Upper lobe of right lung (tissue), 1 donor: ENCODE data around the gene ZNF443. TPM values are rescaled to one million over a fixed set of nuclear protein-coding genes. Genes with fewer than 3 reads are reported as not detected.
"Not testable (repeated sequence)": the region's sequence is repeated elsewhere in the genome, so short reads cannot be mapped to it uniquely, and the experiment has no call there.

Experiments
- ATAC-seq: fragments of 200-7000 bp; cut with Tn5 transposase; one replicate; pipeline ENCODE4 v1.9.1; 2020; ENCODE audit warnings: mild to moderate bottlenecking, moderate library complexity
- DNase-seq: peaks from one replicate; pipeline ENCODE4 v3.0.0-alpha.2; 2020
- H3K27ac ChIP-seq: fragments of 200-600 bp; one replicate; pipeline ENCODE4 v1.8.0; 2022
- H3K27me3 ChIP-seq: fragments of 200-600 bp; one replicate; pipeline ENCODE4 v1.8.0; 2022; ENCODE audit warnings: mild to moderate bottlenecking
- H3K36me3 ChIP-seq: fragments of 200-600 bp; one replicate; pipeline ENCODE4 v1.8.0; 2022
- H3K4me1 ChIP-seq: fragments of 200-600 bp; one replicate; pipeline ENCODE4 v1.8.0; 2022
- H3K4me3 ChIP-seq: fragments of 200-600 bp; one replicate; pipeline ENCODE4 v1.8.0; 2022; ENCODE audit warnings: mild to moderate bottlenecking
- H3K9me3 ChIP-seq: fragments of 200-600 bp; one replicate; pipeline ENCODE4 v1.8.0; 2022
- intact Hi-C: fragments of 100-400 bp; cut with DNase I; formaldehyde crosslinking; loops from one replicate; pipeline ENCODE4 v1.11.0; 2022
- total RNA-seq: library from RNA; stranded (reverse); fragmentation: NEBNext Ultra II Directional; extraction: Animal tissue kit (Norgen Biotek cat#: 25700); gene quantifications from one replicate; pipeline ENCODE4 v1.2.1, GENCODE V29; 2021
- TF ChIP-seq, protein P1 (sequence below): fragments of 200-600 bp; IDR thresholded peaks from one replicate; pipeline ENCODE4 v1.8.0; 2022; ENCODE audit warnings: antibody characterized with exemption
- donor health status: DM: no; HTN: yes; CAD: no; lungs with severe emphysema.

Gene ZNF443
- total RNA-seq, 1 donor from 2014 or later, result 3.8 TPM

DNA sequence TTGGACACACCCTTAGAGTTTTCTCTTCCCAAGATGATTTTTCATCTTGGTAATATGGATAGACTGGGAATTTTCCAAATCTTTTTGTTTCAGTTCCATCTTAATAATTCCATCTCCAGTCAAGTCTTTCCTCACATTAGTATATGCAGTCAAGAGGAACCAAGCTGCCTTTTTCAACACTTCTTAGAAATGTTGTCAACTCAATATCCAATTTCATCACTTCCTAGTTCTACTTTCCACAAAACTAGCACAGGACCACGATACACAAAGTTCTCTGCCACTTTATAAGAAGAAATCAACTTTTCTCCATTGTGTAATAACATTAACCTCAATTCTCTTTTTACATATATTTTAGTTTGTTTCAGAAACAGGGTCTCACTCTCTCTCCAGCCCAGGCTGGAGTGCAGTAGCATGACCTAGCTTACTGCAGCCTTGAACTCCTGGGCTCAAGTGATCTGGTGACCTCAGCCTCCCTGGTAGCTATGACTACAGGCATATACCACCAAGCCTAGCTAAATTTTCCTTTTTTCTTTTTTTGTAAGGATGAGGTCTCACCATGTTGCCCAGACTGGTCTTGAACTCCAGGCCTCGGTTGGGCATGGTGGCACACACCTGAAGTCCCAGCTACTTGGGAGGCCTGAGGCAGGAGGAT, 15.5 kb downstream of the ZNF443 start:
- TF ChIP-seq, protein P1, sequence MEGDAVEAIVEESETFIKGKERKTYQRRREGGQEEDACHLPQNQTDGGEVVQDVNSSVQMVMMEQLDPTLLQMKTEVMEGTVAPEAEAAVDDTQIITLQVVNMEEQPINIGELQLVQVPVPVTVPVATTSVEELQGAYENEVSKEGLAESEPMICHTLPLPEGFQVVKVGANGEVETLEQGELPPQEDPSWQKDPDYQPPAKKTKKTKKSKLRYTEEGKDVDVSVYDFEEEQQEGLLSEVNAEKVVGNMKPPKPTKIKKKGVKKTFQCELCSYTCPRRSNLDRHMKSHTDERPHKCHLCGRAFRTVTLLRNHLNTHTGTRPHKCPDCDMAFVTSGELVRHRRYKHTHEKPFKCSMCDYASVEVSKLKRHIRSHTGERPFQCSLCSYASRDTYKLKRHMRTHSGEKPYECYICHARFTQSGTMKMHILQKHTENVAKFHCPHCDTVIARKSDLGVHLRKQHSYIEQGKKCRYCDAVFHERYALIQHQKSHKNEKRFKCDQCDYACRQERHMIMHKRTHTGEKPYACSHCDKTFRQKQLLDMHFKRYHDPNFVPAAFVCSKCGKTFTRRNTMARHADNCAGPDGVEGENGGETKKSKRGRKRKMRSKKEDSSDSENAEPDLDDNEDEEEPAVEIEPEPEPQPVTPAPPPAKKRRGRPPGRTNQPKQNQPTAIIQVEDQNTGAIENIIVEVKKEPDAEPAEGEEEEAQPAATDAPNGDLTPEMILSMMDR, result no peak
- intact Hi-C loops, result no loop called here
- H3K27ac ChIP-seq, result no peak overlapping the region

DNA sequence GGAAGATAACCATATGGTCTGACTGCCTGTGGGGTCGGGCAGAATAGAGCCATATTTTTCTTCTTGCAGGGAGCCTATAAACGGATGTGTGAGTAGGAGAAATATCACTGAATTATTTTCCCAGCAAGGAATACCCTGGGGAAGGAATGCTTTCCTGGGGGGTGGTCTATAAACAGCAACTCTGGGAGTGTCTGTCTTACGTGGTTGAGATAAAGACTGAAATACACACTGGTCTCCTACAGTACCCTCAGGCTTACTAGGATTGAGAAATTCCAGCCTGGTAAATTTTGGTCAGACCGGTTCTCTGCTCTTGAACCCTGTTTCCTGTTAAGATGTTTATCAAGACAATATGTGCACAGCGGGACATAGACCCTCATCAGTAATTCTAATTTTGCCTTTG, 23.5 kb downstream of the ZNF443 start:
- H3K9me3 ChIP-seq, intact Hi-C loops, H3K36me3 ChIP-seq, H3K4me3 ChIP-seq, ATAC-seq, H3K4me1 ChIP-seq, H3K27me3 ChIP-seq, DNase-seq, H3K27ac ChIP-seq: not testable (repeated sequence)

More for the DNA sequence above, 15.5 kb downstream of the ZNF443 start:
- ATAC-seq, result no peak
- Histone ChIP-seq H3K27me3 (no peaks in the 10 kb centered on the region), H3K9me3 (peaks cover under 1% of the 10 kb centered on the region), H3K4me3 (no peak overlapping the region), H3K36me3 (peaks cover under 1% of the 10 kb centered on the region), H3K4me1 (no peaks in the 10 kb centered on the region)
- no peak for DNase-seq

DNA sequence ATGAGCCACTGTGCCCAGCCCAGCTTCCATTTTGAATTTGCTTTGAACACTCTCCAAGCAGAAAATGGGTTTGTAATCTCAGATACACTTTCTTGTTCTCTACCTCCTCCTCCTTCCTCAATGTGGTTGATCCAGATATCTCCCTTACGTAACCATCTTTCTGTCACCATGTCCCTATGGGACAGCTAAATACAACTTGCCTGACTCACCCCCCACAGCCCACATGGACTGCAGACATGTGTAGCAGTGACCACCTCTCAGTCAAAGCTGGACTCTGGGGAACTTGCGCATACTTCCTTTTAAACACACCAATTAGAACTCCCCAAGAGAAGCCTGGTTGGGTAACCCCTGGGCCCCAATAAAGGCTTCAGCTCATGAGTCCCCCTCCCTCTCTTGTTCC, 28.9 kb downstream of the ZNF443 start:
- no peak for ATAC-seq

DNA sequence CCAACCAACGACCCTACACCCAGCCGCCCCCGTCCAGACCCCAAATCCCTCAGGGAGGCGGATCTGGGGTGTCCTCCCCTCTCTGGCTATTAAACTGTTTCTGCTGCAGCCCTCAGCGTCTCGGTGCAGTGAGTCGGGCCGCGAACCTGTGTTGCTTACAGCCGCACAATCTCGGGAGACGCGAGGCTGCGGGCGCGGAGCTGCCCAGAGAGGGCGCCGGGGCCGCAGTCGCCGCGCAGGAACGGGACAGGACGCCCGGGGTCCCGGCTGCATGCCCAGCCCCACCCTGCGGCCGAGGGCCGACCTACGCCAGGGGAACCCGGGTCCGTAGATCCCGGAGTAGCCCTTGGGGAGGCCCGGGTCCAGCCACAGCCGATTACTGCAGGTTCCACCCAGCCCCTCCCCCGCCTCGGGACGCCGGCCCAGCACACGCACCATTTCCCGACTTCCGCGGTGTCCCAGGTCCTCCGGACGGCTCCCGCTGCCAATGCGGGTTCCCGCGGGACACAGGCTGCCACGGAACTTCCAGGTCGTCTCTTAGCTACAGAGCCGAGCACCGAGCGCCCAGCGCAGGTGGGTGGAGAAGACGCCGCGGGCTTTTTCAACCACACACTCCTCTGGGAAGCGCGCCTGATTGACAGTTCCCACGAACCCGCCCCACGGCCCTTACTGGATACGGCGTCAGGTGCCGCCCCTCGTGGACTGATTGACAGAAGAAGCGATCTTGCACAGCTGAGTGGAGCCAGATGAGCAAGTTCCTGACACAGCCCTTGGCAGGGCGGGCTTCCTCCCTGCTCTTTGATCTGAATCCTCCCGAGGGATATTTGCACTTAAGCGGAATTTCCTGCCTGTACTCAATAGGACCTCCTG, 40.0 kb downstream of the ZNF443 start, which contains the start of gene ZNF799:
Gene ZNF799 (minus strand): TSS at position 639 of the 870 bp plus-strand sequence. CDS start 201 bp downstream, at position 438.
- intact Hi-C loops, result no loop called here
- H3K36me3 ChIP-seq, result no peaks in the 10 kb centered on the region
- no peaks in the 10 kb centered on the region for H3K9me3 ChIP-seq
- peak within 1 kb of the TSS; percentile 74 for H3K4me3 ChIP-seq
- peak within 1 kb of the TSS; percentile 78 for H3K27ac ChIP-seq
- no peaks in the 10 kb centered on the region for H3K27me3 ChIP-seq
- TF ChIP-seq, protein P1, result no peak
- H3K4me1 ChIP-seq, result no peaks in the 10 kb centered on the region
- DNase-seq (peak; percentile 99), ATAC-seq (peak; percentile 98)

More for the DNA sequence above, 28.9 kb downstream of the ZNF443 start:
- no peaks in the 10 kb centered on the region for H3K27me3 ChIP-seq
- H3K9me3 ChIP-seq, result no peaks in the 10 kb centered on the region
- DNase-seq, result no peak
- TF ChIP-seq, protein P1, result no peak
- no peaks in the 10 kb centered on the region for H3K4me1 ChIP-seq
- H3K4me3 ChIP-seq, result no peak overlapping the region
- no peaks in the 10 kb centered on the region for H3K36me3 ChIP-seq
- H3K27ac ChIP-seq, result no peak overlapping the region
- intact Hi-C loops, result no loop called here

DNA sequence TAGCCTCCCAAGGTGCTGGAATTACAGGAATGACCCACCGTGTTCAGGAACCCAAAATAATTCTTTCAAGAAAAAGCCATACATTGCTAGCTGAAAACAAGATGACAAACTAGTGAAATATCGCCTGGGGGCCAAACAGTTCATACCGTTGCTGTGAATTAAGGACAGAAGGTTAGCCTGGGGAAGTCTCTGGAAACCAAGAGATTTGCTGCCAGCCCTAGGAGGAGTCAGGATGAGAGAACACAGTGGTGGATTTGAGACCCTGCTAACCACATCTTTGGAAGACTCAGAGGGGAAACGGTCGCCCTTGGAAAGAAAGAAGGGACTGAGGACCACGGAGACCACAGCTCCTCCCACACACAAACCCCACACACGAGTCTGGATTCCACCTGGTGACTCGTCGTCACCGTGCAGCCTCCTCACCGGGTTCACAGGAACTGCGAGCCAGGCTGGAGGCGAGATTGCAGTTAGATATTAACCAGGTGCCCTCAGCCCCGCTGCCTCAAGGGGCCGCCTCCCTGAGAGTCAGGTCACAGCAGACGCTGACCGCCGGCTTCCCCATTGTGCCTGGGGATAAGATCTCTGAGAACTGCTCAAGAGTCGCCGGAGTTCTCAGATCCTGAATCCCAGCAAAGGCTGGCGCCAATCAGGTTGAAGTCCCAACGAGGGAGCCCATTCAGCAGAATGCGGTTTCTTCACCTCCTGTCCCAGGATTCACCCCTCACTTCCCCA, 40.8 kb downstream of the ZNF443 start:
- H3K36me3 ChIP-seq, intact Hi-C loops, H3K27me3 ChIP-seq, H3K9me3 ChIP-seq, H3K4me1 ChIP-seq: not testable (repeated sequence)
- DNase-seq (peak; percentile 78), ATAC-seq (peak; percentile 59)
- H3K4me3 ChIP-seq, result peak overlapping the region; percentile 74
- H3K27ac ChIP-seq, result peak overlapping the region; percentile 78

DNA sequence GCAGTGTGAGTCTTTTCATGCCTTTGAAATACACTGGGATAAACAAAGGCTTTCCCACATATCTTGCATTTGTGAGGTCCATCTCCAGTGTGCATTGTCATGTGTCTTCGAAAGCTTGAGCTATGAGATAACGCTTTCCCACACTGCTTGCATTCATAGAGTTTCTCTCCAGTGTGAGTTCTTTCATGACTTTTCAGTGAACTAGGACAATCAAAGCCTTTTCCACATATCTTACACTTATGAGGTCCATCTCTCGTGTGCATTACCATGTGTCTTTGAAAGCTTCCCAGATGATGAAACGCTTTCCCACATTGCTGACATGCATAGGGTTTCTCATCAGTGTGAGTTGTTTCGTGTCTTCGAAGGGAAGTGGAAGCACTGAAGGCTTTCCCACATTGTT, 49.7 kb downstream of the ZNF443 start:
- DNase-seq, H3K27ac ChIP-seq, H3K4me1 ChIP-seq, intact Hi-C loops, H3K4me3 ChIP-seq, H3K9me3 ChIP-seq, H3K27me3 ChIP-seq, ATAC-seq: not testable (repeated sequence)
- peaks cover 25% of the 10 kb centered on the region for H3K36me3 ChIP-seq

DNA sequence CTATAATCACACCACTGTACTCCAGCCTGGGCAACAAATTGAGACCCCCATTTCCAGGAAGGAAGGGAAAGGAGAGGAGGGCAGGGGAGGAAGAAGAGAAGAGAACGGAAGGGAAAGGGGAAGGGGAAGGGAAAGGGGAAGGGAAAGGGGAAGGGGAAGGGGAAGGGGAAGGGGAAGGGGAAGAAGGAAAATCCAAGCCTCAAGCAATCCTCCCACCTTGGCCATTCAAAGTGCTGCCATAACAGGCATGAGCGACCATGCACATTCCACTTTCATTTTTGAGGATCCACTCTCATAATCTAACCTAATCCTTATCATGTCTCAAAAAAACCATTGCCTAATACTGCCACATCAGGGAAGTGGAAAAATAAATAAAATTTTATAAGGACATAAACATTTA, 54.5 kb downstream of the ZNF443 start:
- H3K9me3 ChIP-seq, H3K4me1 ChIP-seq, ATAC-seq, H3K4me3 ChIP-seq, DNase-seq, intact Hi-C loops, H3K27me3 ChIP-seq, H3K27ac ChIP-seq: not testable (repeated sequence)
- H3K36me3 ChIP-seq, result peaks cover 15% of the 10 kb centered on the region
